Urothelium cell line (cell line): ENCODE measurements around the gene CLEC20A.

Experiments used
- DNase-seq: peaks from one replicate; pipeline ENCODE4 v3.0.0; 2011; ENCODE audit warnings: low spot score, mixed read lengths
- FAIRE-seq: peaks from 2 replicates; lab custom pipeline; 2011; peaks lifted over from hg19 to GRCh38; lab: Jason Lieb, UNC

CLEC20A gene

GRCh38 chr1:178500936-178501554 is 4.3 kb upstream of the CLEC20A start:
- FAIRE-seq = no peak
- no peak for DNase-seq

GRCh38 chr1:178500091-178500770 is 3.5 kb upstream of the CLEC20A start:
- FAIRE-seq (no peak), DNase-seq (no peak)

- FAIRE-seq (no peak), DNase-seq (no peak)
Measured at GRCh38 chr1:178498896-178499675, 2.3 kb upstream of the CLEC20A start.

GRCh38 chr1:178497903-178498478 is 1.2 kb upstream of the CLEC20A start:
- DNase-seq (no peak), FAIRE-seq (no peak)

GRCh38 chr1:178495741-178496409 is 889 bp downstream of the CLEC20A start:
- no peak for DNase-seq
- FAIRE-seq = no peak

- no peak for DNase-seq
- FAIRE-seq = no peak
Measured at GRCh38 chr1:178495158-178495557, 1.6 kb downstream of the CLEC20A start.

- DNase-seq (no peak), FAIRE-seq (no peak)
Measured at GRCh38 chr1:178494569-178494971, 2.2 kb downstream of the CLEC20A start.

GRCh38 chr1:178493301-178493741 is 3.4 kb downstream of the CLEC20A start:
- FAIRE-seq (no peak), DNase-seq (no peak)

- DNase-seq = no peak
- no peak for FAIRE-seq
Measured at GRCh38 chr1:178492341-178492740, 4.4 kb downstream of the CLEC20A start.

GRCh38 chr1:178491721-178492120 is 5.0 kb downstream of the CLEC20A start:
- DNase-seq (no peak), FAIRE-seq (no peak)

- DNase-seq = no peak
- no peak for FAIRE-seq
Measured at GRCh38 chr1:178490967-178491366, 5.8 kb downstream of the CLEC20A start.

- FAIRE-seq = no peak
Measured at GRCh38 chr1:178490136-178490535, 6.6 kb downstream of the CLEC20A start.

GRCh38 chr1:178489399-178489798 is 7.4 kb downstream of the CLEC20A start:
- DNase-seq (no peak), FAIRE-seq (no peak)

More at GRCh38 chr1:178490136-178490535, 6.6 kb downstream of the CLEC20A start:
- DNase-seq = no peak

- no peak for FAIRE-seq
- DNase-seq = no peak
Measured at GRCh38 chr1:178488393-178488792, 8.4 kb downstream of the CLEC20A start.

GRCh38 chr1:178487070-178487615 is 9.6 kb downstream of the CLEC20A start:
- FAIRE-seq (no peak), DNase-seq (no peak)

GRCh38 chr1:178486100-178487069 is 10.4 kb downstream of the CLEC20A start:
- no peak for FAIRE-seq
- DNase-seq = no peak

- FAIRE-seq (no peak), DNase-seq (no peak)
Measured at GRCh38 chr1:178485541-178485981, 11.2 kb downstream of the CLEC20A start.

GRCh38 chr1:178484698-178485225 is 12.0 kb downstream of the CLEC20A start:
- FAIRE-seq (no peak), DNase-seq (no peak)
